ENCODE results near the gene ALDH5A1.
"Not testable (repeated sequence)": the region's sequence is repeated elsewhere in the genome, so short reads cannot be mapped to it uniquely, and the experiment has no call there.

The ALDH5A1 gene

DNA sequence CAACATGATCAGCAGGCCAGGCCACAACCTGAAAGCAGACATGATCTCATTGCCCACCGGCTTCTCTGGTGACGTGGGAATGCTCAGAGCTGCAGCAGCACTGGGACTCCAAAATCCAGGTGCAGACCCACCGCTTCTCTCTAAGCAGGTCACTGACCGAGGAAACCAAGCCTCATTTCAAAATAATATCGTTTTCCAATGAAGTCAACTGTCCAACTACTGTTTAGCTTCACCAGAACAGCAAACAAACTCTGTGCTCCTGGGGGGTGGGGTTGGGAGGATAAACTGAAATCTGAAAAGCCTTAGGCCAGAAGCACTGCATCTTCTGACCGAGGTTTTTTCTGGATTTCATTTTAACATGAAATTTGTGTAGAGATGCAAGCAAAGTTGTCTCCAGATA lies 5.3 kb upstream of the ALDH5A1 start, which contains the start of gene GPLD1:
Gene GPLD1 (minus strand): TSS at position 109 of the 400 bp plus-strand sequence. CDS start 67 bp downstream, at position 42.
- DNase-seq = no peak

DNA sequence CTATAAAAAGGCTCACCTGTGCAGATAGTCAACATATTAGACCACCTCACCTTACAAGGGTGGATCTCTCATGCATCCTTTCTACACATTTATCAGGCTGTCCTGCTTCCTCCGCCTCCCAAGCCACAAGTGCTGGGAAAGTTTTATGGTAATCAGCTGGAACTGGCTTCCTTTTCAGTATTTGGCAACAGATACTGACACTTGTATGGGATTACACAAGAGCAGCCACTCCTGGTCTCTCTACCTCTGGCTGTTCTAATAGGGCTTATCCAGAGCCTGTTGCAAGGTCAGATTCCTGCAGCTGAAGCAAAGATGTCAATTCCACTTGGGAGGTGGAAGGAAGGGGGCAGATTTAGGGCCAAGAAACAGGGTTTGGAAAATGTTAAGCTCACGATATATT lies 4.9 kb upstream of the ALDH5A1 start:
- no peak for DNase-seq

DNA sequence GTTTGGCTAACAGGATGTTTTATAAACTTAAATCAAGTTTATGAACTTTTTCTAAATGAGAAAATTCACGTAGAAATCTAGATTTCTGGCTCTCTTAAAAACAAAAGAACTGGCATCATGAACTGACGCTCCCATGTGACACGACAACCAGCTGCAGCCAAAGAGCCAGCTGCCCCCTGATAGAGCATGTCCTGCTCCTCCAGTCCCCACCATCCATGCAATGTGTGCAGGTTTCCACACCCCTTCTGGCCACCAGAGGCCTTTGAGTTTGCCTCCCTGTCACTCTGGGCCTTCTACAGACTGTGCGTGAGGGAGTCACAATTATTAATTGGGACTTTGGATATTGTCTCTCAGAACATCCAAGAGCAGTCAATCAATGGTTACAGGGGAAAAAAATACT lies 3.8 kb upstream of the ALDH5A1 start:
- no peak for DNase-seq

DNA sequence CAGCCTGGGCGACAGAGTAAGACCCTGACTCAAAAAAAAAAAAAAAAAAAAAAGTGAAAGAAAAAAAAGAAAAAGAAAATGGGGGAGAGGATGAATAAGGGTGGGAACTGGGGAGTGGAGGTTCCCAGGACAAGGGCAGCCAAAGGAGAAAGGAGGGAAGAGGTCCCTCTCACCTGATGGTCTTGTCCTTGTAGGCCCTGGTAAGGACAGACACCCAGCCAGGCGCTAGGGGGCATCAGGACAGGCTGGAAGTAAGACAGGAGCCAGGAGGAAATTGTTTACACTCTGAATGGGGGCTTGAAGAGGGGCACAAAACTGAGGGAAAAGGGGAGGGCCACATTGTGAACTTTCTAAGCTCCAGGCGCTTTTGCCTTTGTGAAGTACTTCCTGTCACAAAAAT lies 2.3 kb upstream of the ALDH5A1 start:
- DNase-seq = no peak

DNA sequence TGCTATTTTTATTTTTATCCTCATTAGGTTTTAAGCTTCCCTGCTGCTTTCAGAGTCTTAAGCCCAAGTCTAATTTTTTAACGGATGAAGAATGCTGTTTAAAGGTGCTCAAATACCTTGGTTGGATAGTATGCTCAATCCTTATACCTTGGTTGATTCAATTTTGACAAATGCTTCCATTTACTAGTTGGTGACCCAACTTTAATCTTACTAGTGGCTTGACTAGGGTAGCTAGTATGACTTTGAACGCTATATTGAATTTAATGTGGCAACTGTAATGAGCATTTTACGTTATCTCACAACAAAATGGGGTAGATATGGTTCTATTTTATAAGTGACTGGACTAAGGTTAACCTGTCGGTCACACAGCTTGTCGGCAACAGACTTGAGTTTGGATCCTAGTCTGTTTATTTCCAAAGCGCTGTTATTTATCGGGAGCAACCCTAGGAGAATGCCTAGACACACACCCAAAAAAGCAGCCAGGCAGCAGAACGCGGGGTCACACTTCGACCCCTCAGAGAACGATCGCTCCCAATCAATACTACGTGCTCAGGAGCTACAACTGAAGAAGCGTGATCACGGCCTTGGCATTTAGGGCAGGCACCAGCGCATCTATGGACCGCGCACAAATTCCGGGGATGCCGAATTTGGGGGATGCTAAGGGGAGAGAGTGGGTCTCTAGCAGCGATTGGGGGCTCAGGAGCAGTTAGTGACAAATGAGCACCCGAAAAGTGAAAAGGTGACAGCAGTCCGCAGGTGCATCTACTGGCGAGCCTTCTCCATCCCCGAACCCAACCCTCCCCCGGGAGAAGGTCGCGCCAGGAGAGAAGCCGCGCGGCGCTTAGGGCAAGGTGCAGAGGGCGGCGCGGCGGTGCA lies 586 bp upstream of the ALDH5A1 start:
- DNase-seq = no peak

DNA sequence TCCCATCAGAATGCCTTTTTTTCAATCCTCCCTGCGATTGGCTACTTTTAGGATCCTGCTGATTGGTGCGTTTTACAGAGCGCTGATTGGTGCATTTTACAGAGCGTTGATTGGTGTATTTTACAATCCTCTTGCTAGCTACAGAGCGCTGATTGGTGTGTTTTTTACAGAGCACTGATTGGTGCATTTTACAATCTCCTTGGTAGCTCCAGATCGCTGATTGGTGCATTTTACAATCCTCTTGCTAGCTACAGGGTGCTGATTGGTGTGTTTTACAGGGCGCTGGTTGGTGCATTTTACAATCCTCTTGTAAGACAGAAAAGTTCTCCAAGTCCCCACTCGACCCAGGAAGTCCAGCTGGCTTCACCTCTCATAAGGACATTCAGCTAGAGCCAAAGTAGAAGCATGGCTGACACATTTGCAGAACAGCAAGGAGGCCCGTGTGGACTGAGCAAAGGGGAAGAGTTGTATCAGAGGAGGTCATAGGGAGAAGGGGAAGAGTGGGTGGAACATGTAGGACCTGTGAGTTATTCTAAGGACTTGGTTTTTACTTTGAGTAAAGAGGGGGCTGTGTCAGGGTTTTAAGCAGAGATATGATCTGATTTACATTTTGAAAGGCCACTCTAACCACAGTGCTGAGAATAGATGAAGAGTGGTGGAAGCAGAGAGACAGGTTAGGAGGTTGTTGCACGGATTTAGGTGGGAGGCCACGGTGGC lies 2.6 kb downstream of the ALDH5A1 start:
- DNase-seq = no peak

DNA sequence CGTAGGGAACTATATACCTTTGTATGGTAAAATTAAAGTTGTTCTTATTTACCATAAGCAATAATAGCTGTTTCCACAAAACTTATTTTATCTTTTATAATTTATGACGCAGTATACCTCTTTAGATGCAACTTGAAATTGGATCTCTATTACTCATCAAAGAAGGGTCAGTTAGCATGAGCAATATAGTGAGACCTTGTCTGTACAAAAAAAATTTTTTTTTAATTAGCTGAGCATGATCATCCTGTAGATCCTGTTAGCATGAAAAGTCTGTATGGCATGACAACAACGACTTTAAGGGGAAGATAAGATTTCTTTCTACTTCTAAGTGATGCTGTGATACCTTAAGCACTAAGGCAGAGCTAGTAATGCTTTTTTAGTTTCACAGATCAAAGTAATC lies 5.9 kb downstream of the ALDH5A1 start:
- no peak for DNase-seq

DNA sequence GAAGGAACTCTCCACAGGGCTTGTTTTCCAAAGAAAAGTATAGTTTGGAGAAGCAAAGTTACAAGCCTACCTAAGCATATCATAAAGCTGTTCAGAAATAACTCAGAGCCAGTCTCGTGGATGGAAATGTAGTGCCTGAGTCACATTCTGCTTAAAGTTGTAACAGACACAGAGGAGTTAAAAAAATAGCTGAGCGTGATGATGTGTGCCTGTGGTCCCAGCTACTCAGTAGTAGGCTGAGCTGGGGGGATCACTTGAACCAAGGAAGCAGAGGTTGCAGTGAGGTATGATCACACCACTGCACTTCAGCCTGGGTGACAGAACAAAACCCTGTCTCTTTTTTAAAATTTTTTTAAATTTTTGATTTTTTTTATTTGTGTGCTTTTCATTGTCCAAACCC lies 6.6 kb downstream of the ALDH5A1 start:
- DNase-seq = no peak

DNA sequence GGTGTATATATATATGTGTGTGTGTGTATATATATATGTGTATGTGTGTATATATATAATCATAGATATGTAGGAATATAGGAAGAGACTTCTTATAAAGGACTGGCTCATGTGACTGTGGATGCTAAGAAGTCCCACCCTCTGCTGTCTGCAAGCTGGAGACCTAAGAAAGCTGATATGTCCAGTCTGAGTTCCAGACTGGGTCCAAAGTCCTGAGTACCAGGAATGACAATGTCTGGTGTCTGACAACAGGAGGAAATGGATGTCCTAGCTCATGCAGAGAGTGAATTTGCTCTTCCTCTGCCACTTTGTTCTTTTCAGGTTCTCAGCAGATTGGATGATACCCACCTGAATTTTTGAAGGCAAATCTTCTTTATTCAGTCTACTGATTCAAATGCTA lies 7.1 kb downstream of the ALDH5A1 start:
- DNase-seq = no peak

DNA sequence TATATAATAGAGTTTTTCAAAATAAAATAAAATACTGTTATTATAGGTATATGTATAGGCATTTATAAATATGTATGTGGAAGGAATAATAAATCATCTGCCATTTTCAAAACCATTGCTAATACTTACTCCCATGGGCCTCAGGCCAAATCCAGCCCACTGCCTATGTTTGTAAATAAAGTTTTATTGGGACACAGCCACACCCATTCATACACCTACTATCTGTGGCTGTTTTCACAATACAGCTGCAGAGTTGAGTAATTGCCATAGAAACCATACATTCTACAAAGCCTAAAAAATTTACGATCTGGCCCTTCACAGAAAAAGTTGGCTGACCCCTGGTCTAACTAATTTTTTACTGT lies 9.5 kb downstream of the ALDH5A1 start:
- DNase-seq = no peak

DNA sequence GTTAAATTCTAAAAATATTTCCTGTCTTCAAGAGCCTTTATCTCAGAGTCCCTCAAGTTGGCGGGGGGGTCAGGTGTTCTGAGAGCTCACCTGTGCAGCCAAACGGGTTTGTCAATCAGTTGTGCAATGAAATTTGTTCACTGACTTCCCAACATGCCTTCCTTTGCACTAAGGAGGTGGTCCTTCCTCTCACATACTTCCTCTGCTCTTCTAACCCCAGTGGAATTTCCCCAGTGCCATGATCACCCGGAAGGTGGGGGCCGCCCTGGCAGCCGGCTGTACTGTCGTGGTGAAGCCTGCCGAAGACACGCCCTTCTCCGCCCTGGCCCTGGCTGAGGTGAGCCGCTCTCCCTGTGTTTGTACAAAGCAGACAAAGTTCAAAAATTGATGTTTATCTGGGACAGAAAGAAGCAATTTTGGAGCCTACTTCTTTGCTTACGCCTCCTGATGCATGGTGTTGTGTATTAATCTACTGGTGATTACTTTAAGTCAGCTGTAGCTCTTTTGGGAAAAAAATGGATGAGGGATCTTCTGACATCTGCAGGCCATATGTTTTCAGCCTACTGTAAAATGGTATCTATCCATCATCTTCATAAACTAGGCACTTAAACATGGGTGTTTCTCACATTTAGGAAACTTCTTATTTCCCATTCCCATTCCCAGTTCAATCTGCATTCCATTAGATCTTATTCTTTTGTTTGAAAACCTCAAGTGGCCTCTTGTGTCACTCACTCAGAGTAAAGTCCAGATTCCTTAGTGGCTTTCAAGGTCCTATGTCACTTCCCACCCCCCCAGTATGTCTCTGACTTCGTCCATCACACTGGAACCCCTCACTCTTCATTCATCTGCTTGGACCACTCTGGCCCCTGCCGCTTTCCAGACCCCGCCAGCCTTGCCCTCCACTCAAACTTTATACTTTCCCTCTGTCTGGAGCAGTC lies 10.1 kb downstream of the ALDH5A1 start:
- DNase-seq = no peak

DNA sequence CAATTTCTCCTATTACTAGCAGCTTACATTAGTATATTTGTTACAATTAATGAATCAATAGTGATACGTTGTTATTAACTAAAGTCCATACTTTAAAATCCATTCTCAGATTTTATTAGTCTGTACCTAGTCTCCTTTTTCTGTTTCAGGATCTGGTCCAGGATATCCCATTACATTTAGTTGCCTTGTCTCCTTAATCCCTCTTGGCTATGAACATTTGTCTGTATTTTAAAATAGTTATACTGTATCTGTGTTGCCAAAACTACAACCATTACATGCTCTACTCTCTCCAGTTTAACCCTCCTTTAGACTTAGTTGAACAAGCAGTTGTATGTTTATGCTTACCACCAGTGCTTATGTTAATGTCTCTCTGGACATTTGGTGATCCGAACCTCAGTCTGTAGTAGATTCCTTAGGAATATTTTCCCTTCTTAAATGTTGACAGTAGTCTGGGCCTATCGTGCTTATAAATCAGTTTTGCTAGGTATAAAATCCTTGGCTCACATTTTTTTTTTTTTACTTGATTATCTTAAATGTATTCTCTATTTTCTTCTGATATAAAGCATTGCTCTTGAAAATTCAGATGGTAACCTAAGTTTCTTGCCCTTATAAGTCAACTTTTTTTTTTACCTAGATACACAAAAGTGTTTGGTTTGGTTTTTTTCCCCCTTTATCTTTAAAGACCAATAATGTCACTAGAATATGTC lies 12.2 kb downstream of the ALDH5A1 start:
- no peak for DNase-seq

DNA sequence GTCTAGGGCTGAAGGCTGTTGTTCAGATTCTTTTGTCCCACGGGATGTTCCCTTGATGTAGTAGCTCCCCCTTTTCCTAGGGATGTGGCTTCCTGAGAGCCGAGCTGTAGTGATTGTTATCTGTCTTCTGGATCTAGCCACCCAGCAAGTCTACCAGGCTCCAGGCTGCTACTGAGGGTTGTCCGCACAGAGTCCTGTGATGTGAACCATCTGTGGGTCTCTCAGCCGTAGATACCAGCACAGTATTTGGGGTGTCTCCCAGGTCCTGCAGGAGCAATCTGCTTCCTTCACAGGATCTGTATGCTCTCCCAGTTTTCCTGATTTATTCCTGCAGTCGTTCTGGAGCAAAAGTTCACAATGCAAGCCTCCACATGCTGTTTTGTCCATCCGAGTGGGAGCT lies 17.2 kb downstream of the ALDH5A1 start:
- DNase-seq = not testable (repeated sequence)

DNA sequence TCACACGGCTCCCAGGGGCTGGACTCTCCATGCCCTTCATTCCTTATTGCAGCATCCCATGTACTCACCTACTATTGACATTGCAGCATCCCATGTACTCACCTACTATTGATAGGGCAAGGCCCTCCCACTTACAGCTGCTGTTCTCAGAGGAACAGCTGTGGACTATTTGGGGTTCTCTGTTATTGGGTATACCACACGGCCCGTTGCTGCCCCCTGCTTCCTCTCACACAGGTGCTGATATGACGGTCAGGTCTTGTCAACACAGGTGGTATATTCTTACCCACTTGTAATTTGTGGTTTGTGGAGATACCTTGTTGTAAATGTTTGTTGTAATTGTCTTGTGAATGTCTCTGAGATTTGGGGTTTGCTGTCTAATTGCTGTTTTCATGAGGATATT lies 18.8 kb downstream of the ALDH5A1 start:
- no peak for DNase-seq

DNA sequence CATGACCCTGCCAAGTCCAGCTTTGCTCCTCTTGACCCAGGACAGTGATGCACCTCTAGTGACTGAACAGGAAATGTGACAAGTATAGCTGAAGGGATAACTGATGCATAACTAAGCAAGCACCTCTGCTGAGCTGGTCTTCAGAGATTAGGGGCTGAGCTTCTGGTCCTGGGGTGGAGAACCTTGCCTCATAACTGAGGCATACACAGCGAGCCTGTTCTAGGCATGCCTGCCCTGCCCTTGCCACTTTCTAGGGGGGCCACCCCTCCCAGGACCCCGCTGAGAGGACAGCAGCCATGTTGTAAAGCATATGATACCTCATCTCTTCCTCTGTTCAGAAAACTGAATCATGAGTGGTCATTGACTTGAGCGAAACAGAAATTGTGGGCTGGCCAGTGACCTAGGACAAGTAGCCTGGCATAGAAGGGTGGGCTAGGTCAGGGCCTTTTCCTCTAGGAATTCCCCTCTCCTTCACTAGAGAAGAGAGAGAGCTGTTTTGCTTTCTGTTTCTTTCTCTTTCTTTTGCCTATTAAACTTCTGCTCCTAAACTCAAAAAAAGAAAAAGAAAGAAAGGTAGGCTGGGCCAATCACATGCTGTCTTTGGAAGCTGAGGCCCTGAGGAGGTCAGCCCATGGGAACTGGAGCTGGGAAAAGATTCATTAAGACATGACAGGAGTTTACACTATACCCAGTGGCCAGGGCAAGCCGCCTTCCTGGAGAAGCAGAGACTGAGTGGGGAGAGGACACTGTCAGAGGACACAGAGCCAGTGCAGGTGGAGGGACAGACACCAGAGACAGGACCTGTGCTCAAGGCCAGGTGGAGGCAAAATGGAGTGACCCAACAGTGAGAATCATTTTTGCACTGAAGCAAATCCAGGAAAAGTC lies 23.1 kb downstream of the ALDH5A1 start:
- DNase-seq = no peak

DNA sequence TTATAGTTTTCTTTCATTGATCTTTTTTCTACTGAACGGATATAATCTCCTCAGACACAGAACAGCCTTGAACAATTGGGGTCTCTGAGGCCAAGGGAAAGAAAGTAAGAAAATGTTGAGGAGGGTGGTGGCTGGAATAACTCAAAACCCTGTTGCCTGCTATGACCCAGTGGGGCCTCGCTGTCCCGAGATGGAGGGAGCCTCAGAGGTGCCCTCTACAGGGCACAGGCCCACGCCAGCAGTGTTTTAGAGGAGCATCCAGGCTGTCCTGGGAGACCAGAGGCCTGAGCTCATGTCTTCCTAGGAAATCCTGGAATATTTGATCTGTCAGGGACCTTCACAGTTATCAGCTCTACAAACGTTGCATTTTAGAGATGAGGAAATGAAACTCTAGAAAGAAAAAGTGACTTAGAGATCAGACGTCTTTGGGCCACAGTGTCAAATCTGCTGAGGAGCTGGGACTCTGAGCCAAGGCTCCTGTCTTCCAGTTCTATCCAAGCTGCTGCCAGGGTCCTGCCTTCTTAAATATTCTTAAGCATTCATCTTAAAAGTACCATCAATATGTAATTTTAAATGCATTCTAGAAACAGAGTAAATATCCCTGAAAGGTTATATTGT lies 26.3 kb downstream of the ALDH5A1 start:
- DNase-seq = peak; percentile 26

DNA sequence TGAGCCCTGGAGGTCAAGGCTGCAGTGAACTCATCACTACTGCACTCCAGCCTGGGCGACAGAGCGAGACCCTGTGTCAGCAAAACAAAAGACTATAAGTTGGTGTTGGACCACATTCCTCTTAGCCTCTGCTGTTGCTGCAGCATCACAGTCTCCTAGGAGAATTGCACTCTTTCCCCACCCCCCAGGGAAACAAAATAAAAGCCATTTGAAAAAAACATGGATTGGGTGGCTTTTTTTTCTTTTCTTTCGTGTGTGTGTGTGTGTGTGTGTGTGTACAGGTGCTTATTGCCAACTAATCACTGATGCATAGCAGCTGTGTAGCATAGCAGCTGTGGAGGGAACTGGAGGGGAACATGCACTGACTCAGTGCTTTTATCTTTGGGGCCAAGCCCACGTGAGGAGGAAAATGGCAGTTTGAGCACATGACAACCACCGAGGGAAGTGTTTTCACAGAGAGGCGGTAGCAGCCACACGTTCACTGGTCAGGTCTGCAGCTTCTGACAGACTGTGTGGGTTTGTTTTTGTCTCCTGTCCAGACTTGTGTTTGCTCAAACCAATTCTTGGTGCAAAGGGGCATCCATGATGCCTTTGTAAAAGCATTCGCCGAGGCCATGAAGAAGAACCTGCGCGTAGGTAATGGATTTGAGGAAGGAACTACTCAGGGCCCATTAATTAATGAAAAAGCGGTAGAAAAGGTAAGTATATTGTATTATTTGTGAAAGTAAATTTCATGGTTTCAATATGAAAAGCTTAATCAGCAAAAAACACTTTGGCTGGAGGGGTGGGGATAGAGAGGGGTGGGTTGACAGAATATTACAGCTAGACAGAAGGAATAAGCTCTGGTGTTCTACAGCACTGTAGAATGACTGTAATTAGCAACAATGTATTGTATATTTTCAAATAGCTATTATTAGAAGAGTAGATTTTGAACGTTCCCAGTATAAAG lies 27.7 kb downstream of the ALDH5A1 start:
- DNase-seq = no peak

DNA sequence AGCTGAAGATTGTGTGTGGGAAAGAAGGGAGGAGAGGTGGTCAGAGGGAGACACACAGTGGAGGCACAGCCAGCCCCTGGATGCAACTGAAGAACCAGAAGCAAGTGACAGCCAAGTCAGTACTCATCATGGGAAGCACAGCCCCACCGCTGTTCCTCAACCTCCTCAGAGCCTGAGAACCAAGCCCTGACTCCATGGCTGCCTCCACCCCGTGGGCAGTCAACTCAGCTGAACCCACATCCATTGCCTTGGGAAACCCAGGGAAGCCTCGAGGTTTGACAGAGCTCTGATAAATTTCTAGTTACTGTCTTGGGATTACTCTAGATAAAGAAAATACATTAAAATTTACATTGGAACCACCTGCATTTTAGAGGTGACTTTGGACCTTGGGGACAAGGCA lies 29.6 kb downstream of the ALDH5A1 start:
- DNase-seq = no peak

DNA sequence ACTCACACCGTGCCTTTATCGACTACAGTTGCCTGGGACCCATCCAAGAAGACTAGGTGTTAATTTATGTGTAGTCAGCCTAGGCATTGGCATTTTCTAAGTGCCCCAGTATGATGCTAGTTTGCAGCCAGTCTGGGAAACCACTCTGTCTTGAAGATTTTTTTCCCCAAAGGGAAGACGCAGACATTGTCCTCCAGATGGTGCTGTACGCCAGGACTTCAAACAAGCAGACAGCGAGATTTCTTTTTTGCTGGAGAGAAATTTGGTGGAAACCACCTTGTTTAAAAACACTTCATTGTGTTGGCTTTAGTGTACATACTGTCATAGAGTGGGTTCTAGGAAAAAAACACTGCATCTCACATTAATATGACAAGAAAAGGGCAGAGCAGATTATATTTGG lies 30.0 kb downstream of the ALDH5A1 start:
- DNase-seq = no peak

DNA sequence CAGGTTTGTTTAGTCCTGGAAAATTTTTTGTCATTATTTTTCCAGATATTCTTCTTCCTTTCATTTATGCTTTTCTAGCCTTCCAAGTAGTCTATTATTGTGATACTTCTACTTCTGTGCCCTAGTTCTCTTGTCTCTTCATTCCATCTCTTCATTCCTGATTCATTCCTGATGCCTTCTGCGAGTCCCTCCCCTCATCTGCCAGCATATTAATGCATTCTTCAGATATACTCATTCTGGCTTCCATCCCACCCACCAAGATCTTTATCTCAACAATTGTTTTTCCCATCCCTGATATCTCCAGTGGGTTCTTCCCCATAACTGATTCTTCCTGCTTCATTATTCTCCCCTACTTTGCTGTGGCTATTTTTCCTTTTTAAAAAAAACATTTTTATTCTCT lies 35.2 kb downstream of the ALDH5A1 start:
- no peak for DNase-seq

All from stimulated activated CD4-positive, alpha-beta T cell treated with anti-CD3 and anti-CD28 coated beads, Interleukin-1b, Interleukin-23, amount 100 ng/mL, for 48 hours (primary cell).